Stimulated activated effector memory CD8-positive, alpha-beta T cell treated with anti-CD3 and anti-CD28 coated beads, Interleukin-12 subunit alpha, Interleukin-12 subunit beta, amount 100 ng/mL, for 72 hours (primary cell): ENCODE results near the gene PRKCZ.

Source experiments
- ATAC-seq: fragments of 150-1000 bp; cut with Tn5 transposase; 2 replicates; pipeline ENCODE4 v1.10.0; 2021
- DNase-seq, 2 donors: peaks; one replicate each; pipeline ENCODE4 v3.0.0; 2021 to 2022; ENCODE audit warnings: low spot score in 2 of 2
- H3K27ac Mint-ChIP-seq: one replicate; pipeline ENCODE4 v1.8.0; 2022; ENCODE audit warnings: mild to moderate bottlenecking, mixed read lengths
- H3K36me3 Mint-ChIP-seq: one replicate; pipeline ENCODE4 v1.8.0; 2022; ENCODE audit warnings: mild to moderate bottlenecking, mixed read lengths
- H3K4me1 Mint-ChIP-seq: one replicate; pipeline ENCODE4 v1.8.0; 2022; ENCODE audit warnings: mixed read lengths
- H3K4me3 Mint-ChIP-seq: one replicate; pipeline ENCODE4 v1.8.0; 2022; ENCODE audit warnings: mild to moderate bottlenecking, mixed read lengths
- H3K9me3 Mint-ChIP-seq: one replicate; pipeline ENCODE4 v1.8.0; 2022; ENCODE audit warnings: mixed read lengths

The PRKCZ gene

DNA sequence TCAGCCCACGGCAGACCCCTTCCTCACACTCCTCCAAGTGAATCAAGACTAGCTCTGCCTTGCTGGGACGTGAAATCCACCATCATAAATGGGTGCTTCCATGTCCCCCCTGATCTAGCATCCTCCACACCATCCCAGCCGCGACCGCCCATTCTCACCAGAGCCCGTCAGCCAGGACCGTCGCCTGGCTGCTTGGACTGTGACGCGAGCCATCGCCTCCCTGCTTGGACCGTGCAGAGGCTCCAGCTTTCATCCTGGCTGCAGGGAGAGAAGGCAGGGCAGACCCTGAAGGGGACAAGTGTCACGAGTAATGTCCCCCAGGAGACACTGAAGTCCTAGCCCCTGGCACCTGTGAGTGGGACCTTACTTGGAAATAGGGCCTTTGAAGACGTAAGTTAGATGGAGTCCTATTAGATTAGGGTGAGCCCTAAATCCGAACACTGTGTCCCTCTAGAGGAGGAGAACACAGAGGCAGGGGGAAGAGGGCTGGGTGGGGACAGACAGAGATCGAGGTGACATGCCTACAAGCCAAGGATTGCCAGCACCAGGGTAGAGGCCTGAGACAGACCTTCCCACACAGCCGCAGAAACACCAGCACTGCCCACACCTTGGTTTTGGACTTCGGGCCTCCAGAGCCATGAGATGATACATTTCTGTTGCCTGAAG is 12.8 kb upstream of the PRKCZ start:
- no peaks in the 10 kb centered on the region for H3K36me3 Mint-ChIP-seq
- no peaks in the 10 kb centered on the region for H3K9me3 Mint-ChIP-seq
- H3K4me1 Mint-ChIP-seq: no peaks in the 10 kb centered on the region
- ATAC-seq: no peak
- no peak overlapping the region for H3K4me3 Mint-ChIP-seq
- no peak for DNase-seq
- no peak overlapping the region for H3K27ac Mint-ChIP-seq

DNA sequence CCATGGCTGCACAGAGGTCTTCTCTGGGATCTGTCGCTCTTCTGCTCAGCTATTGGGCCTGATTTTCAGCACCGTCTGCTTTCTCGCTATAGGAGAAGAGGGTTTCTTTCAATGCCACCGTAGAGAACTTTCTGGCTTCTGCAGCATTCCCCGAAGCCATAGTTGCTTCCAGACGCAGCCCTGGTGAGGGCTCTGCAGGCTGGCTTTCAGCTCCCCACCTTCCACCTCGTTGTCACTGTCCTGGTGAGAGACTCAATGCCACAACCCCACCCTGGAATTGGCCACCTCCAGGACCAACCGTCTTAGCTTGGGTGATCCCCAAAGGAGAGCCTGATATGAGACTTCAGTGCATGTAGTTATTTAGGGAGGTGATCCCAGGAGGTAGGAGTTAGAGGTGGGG is 12.0 kb upstream of the PRKCZ start:
- no peak overlapping the region for H3K27ac Mint-ChIP-seq
- no peaks in the 10 kb centered on the region for H3K36me3 Mint-ChIP-seq
- no peaks in the 10 kb centered on the region for H3K9me3 Mint-ChIP-seq
- no peaks in the 10 kb centered on the region for H3K4me1 Mint-ChIP-seq
- H3K4me3 Mint-ChIP-seq: no peak overlapping the region
- ATAC-seq (no peak), DNase-seq (no peak)

DNA sequence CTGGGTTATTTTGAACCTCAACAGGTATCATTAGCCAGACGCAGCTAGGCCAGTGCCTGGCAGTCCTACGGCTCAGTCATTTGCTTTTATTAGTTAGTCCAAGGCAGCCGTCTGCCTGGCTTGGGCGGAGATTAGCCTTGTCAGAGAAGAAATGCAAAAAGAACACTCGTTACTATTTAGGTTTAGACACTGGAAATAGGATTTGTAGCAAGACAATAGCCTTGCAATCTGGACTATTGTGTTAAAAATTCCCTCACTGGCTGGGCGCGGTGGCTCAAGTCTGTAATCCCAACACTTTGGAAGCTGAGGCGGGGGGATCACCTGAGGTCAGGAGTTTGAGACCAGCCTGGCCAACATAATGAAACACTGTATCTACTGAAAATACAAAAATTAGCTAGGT is 11.0 kb upstream of the PRKCZ start:
- Mint-ChIP-seq H3K27ac (no peak overlapping the region), H3K4me3 (no peak overlapping the region), H3K36me3 (no peaks in the 10 kb centered on the region), H3K9me3 (no peaks in the 10 kb centered on the region), H3K4me1 (peaks cover 6% of the 10 kb centered on the region)
- no peak for DNase-seq
- no peak for ATAC-seq

DNA sequence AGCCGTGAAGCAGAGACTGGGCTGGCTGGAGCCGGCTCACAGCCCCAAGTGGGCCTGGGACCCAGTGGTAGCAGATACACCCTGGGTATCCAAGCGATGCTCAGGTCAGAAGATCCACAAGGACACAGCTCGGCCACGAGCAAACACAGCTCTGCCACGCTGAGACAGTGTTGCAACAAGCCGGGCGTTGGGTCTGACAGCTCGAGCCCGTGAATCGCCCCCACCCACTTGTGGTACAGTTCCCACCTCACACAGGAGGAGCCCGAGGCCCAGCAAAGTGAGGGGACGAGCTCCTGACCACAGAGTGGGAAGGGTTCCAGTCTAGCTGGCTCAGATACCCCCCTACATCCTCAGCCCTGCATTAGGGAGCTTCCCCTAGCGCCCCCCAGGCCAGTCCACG is 8.9 kb upstream of the PRKCZ start:
- DNase-seq: no peak
- Mint-ChIP-seq H3K36me3 (no peaks in the 10 kb centered on the region), H3K4me1 (peaks cover 19% of the 10 kb centered on the region), H3K9me3 (no peaks in the 10 kb centered on the region), H3K27ac (no peak overlapping the region), H3K4me3 (no peak overlapping the region)
- ATAC-seq: no peak

DNA sequence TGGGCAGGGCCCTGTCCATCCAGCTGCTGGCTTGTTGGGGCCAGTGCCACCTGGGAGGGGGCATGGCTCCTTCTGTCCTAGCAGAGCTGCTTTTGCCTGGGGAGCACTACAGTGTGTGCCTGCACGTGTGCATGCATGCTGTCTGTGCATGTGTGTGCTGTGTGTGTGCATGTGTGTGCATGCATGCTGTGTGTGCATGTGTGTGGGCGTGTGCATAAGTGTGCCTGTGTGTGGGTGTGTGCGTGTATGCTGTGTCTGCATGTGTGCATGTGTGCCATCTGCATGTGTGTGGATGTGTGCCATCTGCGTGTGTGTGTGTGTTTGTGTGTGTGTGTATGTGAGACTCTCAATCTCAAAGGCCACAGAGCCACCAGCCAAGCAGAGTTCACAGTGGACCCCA is 8.3 kb upstream of the PRKCZ start:
- Mint-ChIP-seq H3K9me3 (no peaks in the 10 kb centered on the region), H3K27ac (no peak overlapping the region), H3K36me3 (no peaks in the 10 kb centered on the region), H3K4me3 (no peak overlapping the region), H3K4me1 (peaks cover 19% of the 10 kb centered on the region)
- DNase-seq: no peak
- ATAC-seq: no peak

DNA sequence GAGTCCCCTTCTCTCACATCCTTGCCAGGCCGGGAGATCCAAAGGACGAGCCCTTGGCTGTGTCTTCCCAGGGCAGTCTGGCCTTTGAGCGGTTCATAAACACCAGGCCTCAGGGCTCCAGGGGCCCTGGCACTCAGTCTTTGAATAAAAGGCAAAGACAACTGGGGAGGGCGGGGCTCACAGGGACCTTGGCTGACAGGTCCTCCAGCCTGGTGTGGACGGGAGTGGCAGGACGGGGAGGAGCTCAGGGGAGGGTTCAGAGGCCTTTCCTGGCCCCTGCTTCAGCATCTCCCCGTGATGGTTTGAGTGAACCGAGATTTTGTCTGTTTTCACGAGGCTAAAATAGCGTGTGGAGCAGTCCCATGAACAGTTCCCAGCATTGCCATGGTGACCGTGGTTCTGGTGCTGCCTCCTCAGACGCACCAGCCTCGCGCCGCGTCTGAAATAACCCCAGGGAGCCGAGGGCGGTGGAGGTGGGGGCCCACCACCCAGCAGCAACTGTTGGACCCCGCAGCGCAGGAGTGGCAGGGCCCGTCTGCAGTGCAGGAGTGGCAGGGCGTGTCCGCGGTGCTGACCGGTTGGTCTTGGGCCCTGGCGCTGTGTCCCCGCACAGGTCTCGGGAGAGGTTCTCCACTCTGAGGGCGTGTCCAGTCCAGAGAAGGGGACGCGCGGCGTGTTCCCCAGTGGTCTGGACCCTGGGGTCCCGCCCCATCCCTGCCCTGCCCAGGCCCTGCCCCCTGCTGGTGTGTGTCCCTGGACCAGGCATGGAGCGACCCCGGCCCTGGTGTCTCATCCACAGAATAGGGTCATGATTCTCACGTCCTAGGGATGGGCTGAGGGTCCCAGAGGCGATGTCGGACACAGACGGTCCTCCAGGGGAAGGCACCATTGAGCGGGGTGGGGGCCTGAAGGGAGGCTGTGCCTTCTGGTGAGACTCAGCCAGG is 7.1 kb upstream of the PRKCZ start:
- DNase-seq: no peak
- Mint-ChIP-seq H3K27ac (no peak overlapping the region), H3K36me3 (no peaks in the 10 kb centered on the region), H3K9me3 (no peaks in the 10 kb centered on the region), H3K4me3 (no peak overlapping the region), H3K4me1 (peaks cover 19% of the 10 kb centered on the region)
- ATAC-seq: no peak

DNA sequence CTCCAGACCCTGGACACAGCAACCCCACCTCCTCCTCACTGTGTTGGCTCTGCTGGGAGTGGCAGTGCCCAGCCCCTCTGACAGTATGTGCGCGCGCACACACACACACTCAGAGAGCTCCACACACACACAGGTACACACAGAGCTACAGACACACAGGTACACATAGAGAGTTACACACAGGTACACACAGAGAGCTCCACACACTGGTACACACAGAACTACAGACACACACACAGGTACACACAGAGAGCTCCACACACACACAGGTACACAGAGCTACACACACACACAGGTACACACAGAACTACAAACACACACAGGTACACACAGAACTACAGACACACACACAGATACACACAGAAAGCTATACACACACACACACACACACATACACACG is 6.3 kb upstream of the PRKCZ start:
- Mint-ChIP-seq H3K36me3 (no peaks in the 10 kb centered on the region), H3K27ac (no peak overlapping the region), H3K4me3 (peak overlapping the region; percentile 41), H3K4me1 (peaks cover 27% of the 10 kb centered on the region), H3K9me3 (no peaks in the 10 kb centered on the region)
- DNase-seq (no peak), ATAC-seq (no peak)

DNA sequence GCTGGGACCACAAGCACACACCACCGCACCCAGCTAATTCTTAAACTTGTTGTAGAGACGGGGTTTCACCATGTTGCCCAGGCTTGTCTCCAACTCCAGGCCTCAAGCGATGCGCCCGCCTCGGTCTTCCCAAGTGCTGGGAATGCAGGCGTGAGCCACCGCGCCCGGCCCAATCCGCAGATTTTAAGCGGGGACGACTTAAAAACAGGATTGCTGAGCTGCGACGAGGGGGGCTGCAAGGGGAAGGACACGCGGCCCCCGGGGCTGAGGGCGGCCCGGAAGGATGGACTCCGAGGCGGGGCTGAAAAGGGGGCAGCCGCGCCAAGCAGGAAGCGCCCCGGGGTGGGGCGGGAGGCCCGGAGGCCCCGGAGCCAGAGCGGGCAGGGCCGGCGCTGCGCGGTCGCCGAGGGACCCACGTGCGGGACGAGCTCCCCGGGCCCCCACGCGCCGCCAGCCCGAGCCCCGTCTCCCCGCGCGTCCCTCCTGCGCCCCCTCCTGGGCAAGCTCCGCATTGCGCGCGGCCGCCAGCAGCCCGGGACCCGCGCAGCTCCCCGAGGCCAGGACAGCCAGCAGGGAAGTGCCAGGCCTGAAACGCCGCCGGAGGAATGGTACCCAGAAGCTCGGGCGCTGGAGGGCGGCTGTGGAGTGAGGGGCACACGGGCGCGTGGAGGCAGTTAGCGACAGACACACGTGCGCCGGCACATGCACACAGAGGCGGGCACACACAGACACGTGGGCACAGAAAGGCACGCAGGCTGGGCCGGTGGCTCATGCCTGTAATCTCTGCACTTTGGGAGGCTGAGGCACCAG is 5.5 kb upstream of the PRKCZ start:
- Mint-ChIP-seq H3K27ac (no peak overlapping the region), H3K4me1 (peaks cover 35% of the 10 kb centered on the region), H3K36me3 (no peaks in the 10 kb centered on the region), H3K9me3 (no peaks in the 10 kb centered on the region), H3K4me3 (peak overlapping the region; percentile 41)
- DNase-seq (peak; percentile 89 to 94), ATAC-seq (peak; percentile 80)

DNA sequence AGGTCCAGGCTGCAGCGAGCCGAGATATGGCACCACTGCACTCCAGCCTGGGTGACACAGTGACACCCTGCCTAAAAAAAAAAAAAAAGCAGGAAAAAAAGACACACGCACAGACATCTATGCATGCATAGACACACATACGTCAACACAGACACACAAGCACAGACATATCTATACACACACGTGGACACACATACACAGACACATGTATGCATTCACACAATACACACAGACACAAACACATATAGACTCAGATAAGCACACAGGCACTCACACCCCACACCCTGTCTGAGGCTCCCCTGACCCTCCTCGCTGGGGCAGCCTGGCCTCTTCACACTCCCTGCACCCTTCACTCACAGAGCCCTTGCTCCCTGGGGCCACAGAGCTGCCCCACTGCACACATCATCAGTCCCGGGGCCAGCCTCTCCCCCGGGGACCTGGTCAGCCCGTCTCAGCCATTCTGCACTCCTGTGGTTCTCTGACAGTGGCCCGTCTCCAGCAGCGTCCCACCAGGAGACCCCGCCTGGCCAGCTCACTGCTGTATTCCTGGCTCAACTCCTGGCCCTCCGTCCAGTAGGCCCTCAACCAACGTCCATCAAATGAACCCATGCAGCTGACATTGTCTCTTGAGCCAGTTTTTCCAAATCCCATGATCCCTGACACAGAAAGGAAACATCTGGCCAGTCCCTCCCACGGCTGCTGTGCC is 4.6 kb upstream of the PRKCZ start:
- Mint-ChIP-seq H3K9me3 (no peaks in the 10 kb centered on the region), H3K27ac (peak overlapping the region; percentile 50), H3K36me3 (no peaks in the 10 kb centered on the region), H3K4me3 (peak overlapping the region; percentile 41), H3K4me1 (peaks cover 35% of the 10 kb centered on the region)
- no peak for DNase-seq
- no peak for ATAC-seq

DNA sequence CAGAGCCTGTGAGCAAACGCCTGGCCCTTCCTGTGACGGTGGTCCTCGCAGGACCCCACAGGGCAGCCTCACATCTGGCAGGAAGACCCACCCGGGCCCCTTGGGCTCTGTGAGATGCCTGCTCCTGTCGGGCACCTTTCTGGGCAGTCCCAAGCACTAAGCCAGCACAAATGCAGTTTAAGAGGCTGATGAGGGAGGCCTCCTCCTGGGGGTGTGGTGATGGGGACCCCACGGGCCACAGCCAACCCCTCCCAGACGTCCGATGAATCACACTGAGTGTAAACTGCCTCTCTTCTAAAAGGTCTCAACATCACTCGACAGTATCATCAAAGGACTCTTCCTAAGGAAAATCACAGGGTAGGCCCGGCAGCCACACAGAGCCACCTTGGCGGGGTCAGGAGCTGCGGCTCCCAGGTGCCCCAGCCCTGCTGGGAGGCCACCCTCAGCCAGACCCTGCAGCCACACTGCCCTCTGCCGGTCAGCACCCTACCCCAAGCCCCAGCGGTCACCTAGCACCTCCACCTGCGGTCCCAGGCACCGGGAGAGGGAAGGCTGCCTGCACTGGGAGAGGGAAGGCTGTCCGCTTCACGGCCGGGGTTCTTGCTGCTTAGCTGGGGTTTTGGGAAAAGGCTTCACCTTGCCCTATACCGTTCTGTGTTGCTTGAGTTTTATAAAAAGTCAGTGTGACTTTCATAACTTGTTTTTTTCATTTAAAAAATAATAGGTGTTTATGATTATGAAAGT is 3.9 kb upstream of the PRKCZ start:
- no peaks in the 10 kb centered on the region for H3K9me3 Mint-ChIP-seq
- peaks cover 35% of the 10 kb centered on the region for H3K4me1 Mint-ChIP-seq
- no peak for ATAC-seq

DNA sequence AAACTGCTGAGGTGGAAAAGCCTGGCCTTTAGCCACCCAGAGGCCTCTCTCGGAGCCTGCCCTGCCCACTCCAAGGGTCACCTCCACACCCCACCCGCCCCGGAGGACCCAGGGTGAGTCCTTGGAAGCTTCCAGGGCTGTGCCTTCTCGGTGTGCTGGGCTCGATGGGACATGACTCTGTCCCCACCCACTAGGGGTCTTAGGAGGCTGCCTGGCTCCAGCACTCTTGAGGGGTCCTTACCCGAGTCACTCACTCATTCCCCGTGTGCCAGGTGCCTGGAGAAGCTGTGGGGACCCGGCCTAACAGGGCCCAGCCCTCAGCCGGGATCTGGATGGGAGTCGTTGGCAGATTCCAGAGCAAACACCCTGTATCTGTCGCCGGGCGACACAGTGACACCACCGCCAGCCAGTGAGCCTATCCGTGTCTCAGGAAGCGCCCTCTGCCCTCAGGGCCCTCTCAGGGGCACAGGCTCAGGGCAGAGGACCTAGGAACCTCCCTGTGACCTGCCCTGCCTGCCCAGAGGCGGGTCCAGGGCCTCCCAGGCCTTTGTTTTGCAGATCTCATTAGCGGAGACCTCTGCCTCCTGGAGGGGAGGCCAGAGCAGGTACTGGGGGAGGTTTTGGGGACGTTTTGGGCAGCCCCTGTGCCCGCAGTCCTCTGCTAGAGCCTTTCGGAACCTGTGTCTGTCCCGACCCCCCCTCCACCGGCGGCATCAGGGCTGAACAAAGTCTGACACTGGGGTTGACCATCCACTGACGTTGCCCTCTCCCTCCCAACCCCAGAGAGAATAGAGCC is 3.1 kb upstream of the PRKCZ start:
- no peak for ATAC-seq
- Mint-ChIP-seq H3K4me1 (peaks cover 43% of the 10 kb centered on the region), H3K36me3 (no peaks in the 10 kb centered on the region), H3K27ac (no peak overlapping the region), H3K9me3 (no peaks in the 10 kb centered on the region), H3K4me3 (no peak overlapping the region)
- no peak for DNase-seq

More for the DNA sequence above, 3.9 kb upstream of the PRKCZ start:
- peak; percentile 38 to 76 for DNase-seq
- Mint-ChIP-seq H3K4me3 (peak overlapping the region; percentile 41), H3K27ac (peak overlapping the region; percentile 50), H3K36me3 (no peaks in the 10 kb centered on the region)

DNA sequence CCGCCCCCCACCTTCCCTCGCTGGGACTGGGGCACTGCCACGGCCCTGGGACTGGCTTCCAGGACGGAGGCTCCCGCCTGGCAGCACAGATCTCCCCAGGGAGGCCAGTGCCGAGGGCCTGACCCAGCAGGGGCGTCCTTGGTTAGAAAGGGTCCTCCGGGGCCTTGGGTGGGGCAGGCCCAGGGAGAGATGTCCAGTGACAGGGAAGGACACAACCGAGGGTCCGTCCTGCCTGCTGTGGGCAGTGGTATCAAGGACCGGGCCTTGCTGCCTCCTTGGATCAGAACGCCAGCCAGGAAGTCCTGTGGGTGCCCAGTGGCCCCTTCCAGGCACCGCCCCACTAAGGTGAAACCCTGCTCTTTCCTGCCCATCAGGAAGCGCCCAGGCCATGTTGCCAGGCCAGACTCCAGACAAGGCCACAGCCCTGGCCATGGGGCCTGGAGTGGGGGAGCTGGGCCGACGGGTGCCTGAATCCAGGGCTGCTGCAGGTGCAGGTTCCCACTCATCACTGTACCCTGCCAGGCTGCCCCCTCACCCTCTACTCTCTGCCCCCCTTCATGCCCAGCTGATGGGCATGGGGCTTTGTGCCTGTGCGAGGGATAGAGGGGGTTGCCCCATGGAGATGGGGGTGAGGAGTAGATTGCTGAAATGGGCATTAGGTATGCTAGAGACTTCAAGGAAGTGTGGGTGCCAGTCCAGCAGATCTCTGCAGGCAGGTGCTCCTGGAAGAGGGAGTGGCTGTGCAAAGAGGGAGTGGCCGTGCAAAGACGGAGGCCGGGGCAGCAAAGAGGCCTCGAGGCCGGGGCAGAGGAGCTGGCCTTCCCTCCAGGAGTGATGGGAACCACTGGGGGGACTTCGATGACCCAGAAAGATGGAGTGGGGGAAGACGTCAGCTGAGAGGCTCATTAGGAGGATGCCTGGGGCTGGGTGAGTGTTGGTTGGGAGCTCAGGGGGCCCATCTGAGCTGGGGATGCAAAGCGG is 2.2 kb upstream of the PRKCZ start:
- no peaks in the 10 kb centered on the region for H3K9me3 Mint-ChIP-seq
- no peak for ATAC-seq

DNA sequence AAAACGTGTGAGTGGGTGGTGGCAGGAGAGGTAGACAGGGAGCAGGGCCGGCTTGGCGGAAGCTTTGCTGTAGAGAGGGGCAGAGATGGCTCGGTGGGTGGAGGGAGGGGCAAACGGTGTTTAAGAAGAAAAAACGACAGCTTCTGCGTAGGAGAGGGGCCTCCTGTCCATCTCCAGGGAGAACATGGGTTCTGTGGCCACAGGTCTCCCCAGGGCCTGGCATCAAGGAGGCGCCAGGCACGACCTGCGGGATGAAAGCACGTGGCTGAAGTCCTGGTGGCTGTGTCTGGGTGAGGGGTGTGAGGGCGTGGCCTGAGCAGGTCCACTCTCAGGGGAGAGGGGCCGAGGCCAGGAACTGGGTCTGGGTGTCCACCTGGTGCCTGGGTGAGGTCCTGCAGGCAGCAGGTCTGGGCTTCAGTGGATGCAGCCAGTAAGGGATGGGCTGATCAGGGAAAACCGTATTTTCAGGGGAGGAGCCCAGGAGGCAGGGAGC is 940 bp upstream of the PRKCZ start:
- peak overlapping the region; percentile 65 for H3K27ac Mint-ChIP-seq
- no peaks in the 10 kb centered on the region for H3K36me3 Mint-ChIP-seq
- ATAC-seq: no peak
- H3K9me3 Mint-ChIP-seq: no peaks in the 10 kb centered on the region
- peaks cover 50% of the 10 kb centered on the region for H3K4me1 Mint-ChIP-seq
- peak overlapping the region; percentile 76 for H3K4me3 Mint-ChIP-seq
- peak in 1 of 2 donors; percentile 63 for DNase-seq

More for the DNA sequence above, 2.2 kb upstream of the PRKCZ start:
- H3K36me3 Mint-ChIP-seq: no peaks in the 10 kb centered on the region
- peak overlapping the region; percentile 76 for H3K4me3 Mint-ChIP-seq
- peaks cover 52% of the 10 kb centered on the region for H3K4me1 Mint-ChIP-seq
- peak overlapping the region; percentile 65 for H3K27ac Mint-ChIP-seq
- no peak for DNase-seq
